GM12891 (cell line): ENCODE data around the gene CCDC63.
"Not testable (repeated sequence)": the region's sequence is repeated elsewhere in the genome, so short reads cannot be mapped to it uniquely, and the experiment has no call there.

Experiments used
- DNase-seq: peaks from one replicate; pipeline ENCODE4 v3.0.0; 2011; ENCODE audit warnings: low spot score; ENCODE audit not compliant: insufficient read length
- FAIRE-seq: peaks from 2 replicates; lab custom pipeline; 2011; peaks lifted over from hg19 to GRCh38; lab: Jason Lieb, UNC
- PAX5 ChIP-seq: IDR thresholded peaks from 2 replicates; pipeline ENCODE4 v1.6.1; 2011; ENCODE audit warnings: low read length, moderate library complexity, mild to moderate bottlenecking; ENCODE audit not compliant: insufficient read depth, severe bottlenecking
- POLR2A ChIP-seq: IDR thresholded peaks from 2 replicates; pipeline ENCODE4 v1.6.1; 2011; ENCODE audit warnings: low read depth, low read length, control low read depth
- POLR2AphosphoS5 ChIP-seq: IDR thresholded peaks from 2 replicates; pipeline ENCODE4 v1.6.1; 2011; ENCODE audit warnings: low read depth, low read length, control low read depth
- POU2F2 ChIP-seq: IDR thresholded peaks from 2 replicates; pipeline ENCODE4 v1.6.1; 2011; ENCODE audit warnings: low read depth, mild to moderate bottlenecking, control low read depth, low read length, moderate library complexity
- SPI1 ChIP-seq: IDR thresholded peaks from 2 replicates; pipeline ENCODE4 v1.6.1; 2011; ENCODE audit warnings: low read depth, low read length, control low read depth
- TAF1 ChIP-seq: IDR thresholded peaks from 2 replicates; pipeline ENCODE4 v1.6.1; 2011; ENCODE audit warnings: low read depth, low read length, control low read depth

Gene CCDC63

DNA sequence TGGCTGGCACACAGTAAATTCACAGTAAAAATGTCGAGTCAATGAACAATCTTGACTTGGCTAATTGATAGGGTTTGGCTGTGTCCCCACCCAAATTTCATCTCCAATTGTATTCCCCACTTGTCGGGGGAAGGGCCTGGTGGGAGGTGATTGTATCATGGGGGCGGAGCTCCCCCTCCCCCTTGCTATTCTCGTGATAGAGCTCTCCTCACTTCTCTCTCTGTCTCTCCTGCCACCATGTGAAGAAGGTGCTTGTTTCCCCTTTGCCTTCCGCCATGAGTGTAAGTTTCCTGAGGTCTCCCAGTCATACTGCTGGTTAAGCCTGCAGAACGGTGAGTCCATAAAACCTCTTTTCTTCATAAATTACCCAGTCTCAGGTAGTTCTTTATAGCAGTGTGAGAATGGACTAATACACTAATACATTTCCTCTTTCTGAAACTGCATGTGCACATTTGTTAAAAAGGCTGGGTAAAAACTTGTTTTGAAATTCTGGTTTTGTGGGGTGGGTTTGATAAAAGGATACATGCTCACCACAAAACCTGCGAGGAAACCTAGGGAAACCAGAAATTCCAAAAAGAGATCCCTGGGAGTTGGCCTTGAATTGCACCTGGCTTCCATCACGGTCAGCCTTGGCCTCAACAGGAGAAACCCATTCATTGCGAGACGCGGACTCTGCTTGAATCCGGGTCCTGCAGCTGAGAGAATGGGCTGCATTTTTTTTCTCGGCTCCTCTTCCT lies 89.7 kb downstream of the CCDC63 start:
- FAIRE-seq: peak; percentile 52
- TF ChIP-seq POLR2AphosphoS5 (no peak), PAX5 (no peak), SPI1 (no peak), TAF1 (no peak)
- DNase-seq: no peak

DNA sequence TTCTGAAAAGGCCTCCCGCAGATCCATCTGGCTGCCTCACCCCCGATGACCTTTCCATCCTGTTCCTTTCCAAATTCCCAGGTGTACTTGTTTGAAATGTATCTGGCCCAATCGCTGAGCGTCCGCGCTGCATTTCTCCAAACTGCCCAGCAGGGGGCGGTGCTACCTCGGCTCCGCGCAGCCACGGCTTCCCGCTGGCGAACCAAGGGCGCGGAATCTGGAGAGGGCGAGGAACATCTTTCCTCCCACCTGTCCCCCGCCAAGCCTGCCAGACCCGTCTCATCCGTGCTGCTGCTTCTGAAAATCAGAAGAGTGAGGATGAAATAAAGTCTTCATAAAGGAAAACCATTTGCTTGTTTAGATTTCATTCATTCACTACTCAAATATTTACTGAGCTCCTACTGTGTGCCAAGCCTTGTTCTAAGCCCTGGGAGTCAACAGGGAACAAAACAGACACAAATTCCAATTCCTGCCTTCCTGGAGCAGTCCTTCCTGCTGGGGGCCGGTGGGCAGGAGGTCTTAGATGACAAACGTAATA lies 90.4 kb downstream of the CCDC63 start:
- TF ChIP-seq TAF1 (no peak), POU2F2 (no peak), POLR2A (no peak)
- FAIRE-seq (peak; percentile 96), DNase-seq (peak; percentile 59)

DNA sequence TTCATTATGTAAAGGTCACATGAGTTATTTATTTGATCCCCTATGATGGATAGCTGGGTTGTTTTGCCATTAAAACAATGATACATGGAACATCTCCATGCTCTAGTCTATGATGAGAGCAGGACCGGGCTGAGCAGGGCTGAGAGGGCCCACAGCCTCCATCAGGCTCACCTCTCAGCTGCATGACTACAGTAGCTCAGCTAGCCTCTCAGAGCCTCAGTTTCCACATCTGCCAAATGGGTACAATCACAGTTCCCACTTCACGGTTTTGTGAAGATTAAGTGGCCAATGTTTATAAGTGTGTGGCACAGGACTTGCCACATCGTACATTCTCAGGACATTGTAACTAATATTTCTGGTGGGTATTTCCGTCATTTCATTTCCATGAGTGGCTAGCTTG lies 93.5 kb downstream of the CCDC63 start:
- no peak for DNase-seq
- TF ChIP-seq POLR2A: no peak
- TF ChIP-seq PAX5: no peak
- no peak for TF ChIP-seq POU2F2
- no peak for TF ChIP-seq SPI1
- TF ChIP-seq POLR2AphosphoS5: no peak
- no peak for TF ChIP-seq TAF1
- no peak for FAIRE-seq

DNA sequence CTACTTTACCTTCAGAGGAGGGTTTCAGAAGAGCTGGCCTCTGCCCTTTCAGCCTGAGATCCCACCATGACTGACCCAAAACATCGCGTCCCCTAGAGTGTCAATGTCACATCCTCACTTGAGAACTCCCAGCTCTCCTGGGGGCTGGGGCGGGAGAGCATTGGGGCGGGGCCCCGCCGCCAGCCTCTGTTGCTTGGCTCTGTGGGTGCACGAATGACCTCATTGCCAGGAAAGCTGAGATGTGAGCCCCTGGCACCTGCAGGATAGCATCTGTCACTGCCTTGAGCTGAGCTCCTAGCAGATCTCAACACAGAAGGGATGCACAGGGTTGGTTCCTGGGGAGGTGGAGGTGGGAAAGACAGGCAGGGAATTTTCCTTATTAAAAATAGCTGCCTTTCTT lies 94.1 kb downstream of the CCDC63 start:
- no peak for TF ChIP-seq POU2F2
- TF ChIP-seq SPI1: no peak
- no peak for TF ChIP-seq TAF1
- TF ChIP-seq PAX5: no peak
- TF ChIP-seq POLR2AphosphoS5: no peak
- TF ChIP-seq POLR2A: no peak
- FAIRE-seq (no peak), DNase-seq (no peak)

DNA sequence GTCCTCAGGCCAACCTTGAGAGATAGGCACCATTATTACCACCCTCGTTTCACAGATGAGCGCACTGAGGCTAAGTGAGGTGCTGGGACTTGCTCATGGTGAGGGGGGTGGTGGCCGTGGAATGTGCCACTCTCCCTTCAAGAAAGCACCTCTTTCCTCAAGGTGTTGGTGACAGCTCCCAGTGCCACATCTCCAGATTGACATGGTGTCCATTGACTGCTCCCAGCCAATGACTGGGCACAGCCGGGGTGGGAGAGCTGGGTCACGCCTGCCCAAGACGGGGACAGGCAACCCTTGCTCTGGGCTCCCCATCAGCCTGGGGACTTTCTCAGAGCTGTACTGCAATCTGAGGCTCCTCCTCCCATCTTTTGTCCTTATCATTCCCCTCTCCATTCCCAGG lies 94.6 kb downstream of the CCDC63 start:
- no peak for DNase-seq
- TF ChIP-seq POLR2A: no peak
- TF ChIP-seq PAX5: no peak
- TF ChIP-seq TAF1: no peak
- TF ChIP-seq POLR2AphosphoS5: no peak
- TF ChIP-seq SPI1: no peak
- no peak for TF ChIP-seq POU2F2
- no peak for FAIRE-seq

DNA sequence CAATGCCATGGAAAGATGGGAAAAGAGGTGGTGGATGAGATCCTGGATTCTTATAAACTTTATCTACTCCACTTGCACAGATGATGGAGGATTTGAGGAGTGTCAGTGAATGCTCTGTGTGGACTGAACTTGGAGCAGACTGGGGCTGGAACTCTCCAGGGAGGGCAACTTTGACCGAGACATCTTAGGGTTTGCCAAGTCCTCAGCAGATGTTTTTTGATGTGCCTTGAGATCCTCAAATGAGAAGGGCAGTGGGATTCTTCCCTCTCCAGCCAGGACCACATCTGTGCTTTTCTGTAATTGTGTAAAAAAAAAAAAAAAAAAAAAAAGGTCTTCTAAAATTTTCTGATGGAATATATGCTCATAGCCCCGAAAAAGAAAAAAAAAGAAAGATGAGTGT lies 96.6 kb downstream of the CCDC63 start:
- TF ChIP-seq POLR2AphosphoS5 (no peak), PAX5 (no peak), POU2F2 (no peak), SPI1 (no peak), POLR2A (no peak), TAF1 (no peak)
- FAIRE-seq: no peak
- no peak for DNase-seq

DNA sequence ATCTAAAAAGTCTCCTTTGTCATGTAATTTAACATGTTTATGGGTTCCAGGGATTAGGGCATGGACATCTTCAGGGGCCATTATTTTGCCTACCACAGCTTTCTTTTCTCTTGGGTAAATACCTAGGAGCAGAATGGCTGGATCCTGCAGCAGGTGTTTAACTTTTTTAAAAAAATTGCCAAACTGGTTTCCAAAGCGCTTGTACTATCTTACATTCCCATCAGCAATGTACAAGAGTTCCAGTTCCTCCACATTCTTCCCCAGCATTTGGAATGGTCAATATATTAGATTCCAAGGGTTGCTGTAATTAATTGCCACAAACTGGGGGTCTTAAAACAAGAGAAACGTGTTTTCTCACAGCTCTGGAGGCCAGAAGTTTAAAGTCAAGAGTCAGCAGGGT lies 101.3 kb downstream of the CCDC63 start:
- FAIRE-seq (no peak), DNase-seq (no peak)
- TF ChIP-seq POLR2A (no peak), PAX5 (no peak), POLR2AphosphoS5 (no peak)

DNA sequence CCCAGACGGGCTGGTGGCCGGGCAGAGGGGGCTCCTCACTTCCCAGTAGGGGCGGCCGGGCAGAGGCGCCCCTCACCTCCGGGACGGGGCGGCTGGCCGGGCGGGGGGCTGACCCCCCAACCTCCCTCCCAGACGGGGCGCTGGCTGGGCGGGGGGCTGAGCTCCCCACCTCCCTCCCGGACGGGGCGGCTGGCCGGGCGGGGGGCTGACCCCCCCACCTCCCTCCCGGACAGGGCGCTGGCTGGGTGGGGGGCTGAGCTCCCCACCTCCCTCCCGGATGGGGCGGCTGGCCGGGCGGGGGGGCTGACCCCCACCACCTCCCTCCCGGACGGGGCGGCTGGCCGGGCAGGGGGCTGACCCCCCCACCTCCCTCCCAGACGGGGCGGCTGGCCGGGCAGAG lies 103.7 kb downstream of the CCDC63 start:
- FAIRE-seq, DNase-seq: not testable (repeated sequence)

DNA sequence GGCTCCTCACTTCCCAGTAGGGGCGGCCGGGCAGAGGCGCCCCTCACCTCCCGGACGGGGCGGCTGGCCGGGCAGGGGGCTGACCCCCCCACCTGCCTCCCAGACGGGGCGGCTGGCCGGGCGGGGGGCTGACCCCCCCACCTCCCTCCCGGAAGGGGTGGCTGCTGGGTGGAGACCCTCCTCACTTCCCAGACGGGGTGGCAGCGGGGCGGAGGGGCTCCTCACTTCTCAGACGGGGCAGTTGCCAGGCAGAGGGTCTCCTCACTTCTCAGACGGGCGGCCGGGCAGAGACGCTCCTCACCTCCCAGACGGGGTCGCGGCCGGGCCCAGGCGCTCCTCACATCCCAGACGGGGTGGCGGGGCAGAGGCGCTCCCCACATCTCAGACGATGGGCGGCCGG lies 104.1 kb downstream of the CCDC63 start:
- FAIRE-seq, DNase-seq: not testable (repeated sequence)
